T-helper 17 cell (primary cell): ENCODE measurements around the gene USP17L11. TPM values are rescaled to one million over a fixed set of nuclear protein-coding genes. Genes with fewer than 3 reads are reported as not detected.
A peak's percentile ranks its signal among the peaks of the same experiment; 100 is the strongest.
"Not testable (repeated sequence)": the region's sequence is repeated elsewhere in the genome, so short reads cannot be mapped to it uniquely, and the experiment has no call there.

ENCODE experiments used
- ATAC-seq: fragments of 150-1000 bp; cut with Tn5 transposase; 2 replicates; pipeline ENCODE4 v1.10.0; 2021; ENCODE audit warnings: mild to moderate bottlenecking, moderate library complexity
- DNase-seq, 3 donors: peaks; one replicate each; pipeline versions ENCODE4 v3.0.0 to v3.0.0-alpha.2; 2020 to 2021
- H3K9me3 ChIP-seq: one replicate; pipeline ENCODE4 v1.7.0; 2013; ENCODE audit warnings: low read length, mild to moderate bottlenecking; ENCODE audit not compliant: control insufficient read depth, poor library complexity, severe bottlenecking
- H3K27ac Mint-ChIP-seq: one replicate; pipeline ENCODE4 v1.8.0; 2022; ENCODE audit warnings: mild to moderate bottlenecking, moderate library complexity, mixed read lengths
- H3K27me3 Mint-ChIP-seq: one replicate; pipeline ENCODE4 v1.8.0; 2022; ENCODE audit warnings: mixed read lengths
- H3K36me3 Mint-ChIP-seq: one replicate; pipeline ENCODE4 v1.8.0; 2022; ENCODE audit warnings: low read depth, mixed read lengths
- H3K4me1 Mint-ChIP-seq: one replicate; pipeline ENCODE4 v1.8.0; 2022; ENCODE audit warnings: mild to moderate bottlenecking, mixed read lengths
- H3K4me3 Mint-ChIP-seq: one replicate; pipeline ENCODE4 v1.8.0; 2022; ENCODE audit warnings: mild to moderate bottlenecking, moderate library complexity, mixed read lengths
- total RNA-seq, 4 donors: library from RNA in 2 of 4; stranded (reverse) in 2 of 4; gene quantifications; one replicate each; pipeline ENCODE4 v1.2.3 and lab custom pipeline; 2022 to 2026

The USP17L11 gene
- total RNA-seq (not detected), total RNA-seq (lab: John Stamatoyannopoulos, UW) (0 reads per million in 2 donors)

DNA sequence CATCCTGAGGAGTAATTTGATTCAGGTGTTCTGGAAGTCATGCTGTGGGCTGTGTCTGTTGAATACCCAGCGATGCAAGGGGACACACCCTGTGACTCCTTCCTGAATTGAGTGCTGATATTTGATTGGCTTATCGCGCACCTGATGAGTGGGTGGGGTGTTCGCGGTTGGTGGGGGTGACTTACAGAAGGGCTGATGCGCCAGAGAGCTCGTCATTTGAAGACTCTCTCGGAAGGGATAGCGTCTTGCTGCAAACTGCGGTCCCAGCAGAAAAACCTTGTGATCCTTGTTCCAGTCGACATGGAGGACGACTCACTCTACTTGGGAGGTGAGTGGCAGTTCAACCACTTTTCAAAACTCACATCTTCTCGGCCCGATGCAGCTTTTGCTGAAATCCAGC is at the start of gene USP17L11:
USP17L11 (plus strand) TSS at position 301 of the 400 bp plus-strand sequence; CDS start at position 301, 0 bp downstream.
- not testable (repeated sequence) for ATAC-seq, H3K27me3 Mint-ChIP-seq, H3K9me3 ChIP-seq, H3K4me1 Mint-ChIP-seq, H3K4me3 Mint-ChIP-seq, H3K27ac Mint-ChIP-seq, H3K36me3 Mint-ChIP-seq, DNase-seq

GRCh38 chr4:9165990-9166389 is 49.2 kb upstream of the USP17L11 start:
- ATAC-seq, DNase-seq, H3K36me3 Mint-ChIP-seq, H3K4me3 Mint-ChIP-seq, H3K27me3 Mint-ChIP-seq, H3K27ac Mint-ChIP-seq, H3K9me3 ChIP-seq, H3K4me1 Mint-ChIP-seq: not testable (repeated sequence)

DNA sequence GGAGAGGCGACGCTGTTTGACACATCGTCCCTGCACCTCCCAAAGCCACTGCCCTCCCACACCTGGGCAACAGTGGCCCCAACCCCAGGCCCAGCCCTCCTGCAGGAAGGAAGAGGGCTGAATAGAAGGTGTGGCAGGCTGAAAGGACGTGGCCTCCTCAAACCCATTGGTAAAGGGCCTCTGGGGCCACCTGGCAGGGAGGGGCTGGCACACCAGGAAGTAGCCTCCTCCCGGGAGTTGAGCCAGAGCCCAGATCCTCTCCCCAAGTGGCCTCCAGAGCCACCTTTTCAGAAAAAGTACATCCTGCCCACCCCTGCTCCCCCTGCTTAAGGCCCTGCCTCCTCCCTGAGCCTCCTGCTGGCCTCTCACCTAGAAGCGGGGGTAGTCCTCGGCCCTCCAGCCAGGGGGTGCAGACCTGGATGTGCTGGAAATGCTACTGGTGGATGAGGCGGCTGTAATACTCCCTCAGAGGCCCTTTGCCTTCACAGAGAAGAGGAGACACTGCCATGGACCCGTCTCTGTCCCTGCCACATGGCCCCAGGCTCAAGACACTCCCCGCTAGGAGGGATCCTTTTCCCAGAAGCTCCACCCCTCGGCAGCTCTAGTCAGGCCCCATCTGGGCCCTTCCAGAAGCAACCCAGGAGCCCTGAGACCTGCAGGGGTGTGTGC is 45.3 kb upstream of the USP17L11 start, which contains the start of gene FAM90A26:
FAM90A26 (plus strand) TSS at position 619 of the 669 bp plus-strand sequence. CDS start 2,764 bp downstream, outside the sequence.
- not testable (repeated sequence) for H3K27ac Mint-ChIP-seq

DNA sequence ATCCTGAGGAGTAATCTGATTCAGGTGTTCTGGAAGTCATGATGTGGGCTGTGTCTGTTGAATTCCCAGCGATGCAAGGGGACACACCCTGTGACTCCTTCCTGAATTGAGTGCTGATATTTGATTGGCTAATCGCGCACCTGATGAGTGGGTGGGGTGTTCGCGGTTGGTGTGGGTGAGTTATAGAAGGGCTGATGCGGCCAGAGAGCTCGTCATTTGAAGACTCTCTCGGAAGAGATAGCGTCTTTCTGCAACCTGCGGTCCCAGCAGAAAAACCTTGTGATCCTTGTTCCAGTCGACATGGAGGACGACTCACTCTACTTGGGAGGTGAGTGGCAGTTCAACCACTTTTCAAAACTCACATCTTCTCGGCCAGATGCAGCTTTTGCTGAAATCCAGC is 4.8 kb upstream of the USP17L11 start, which contains the start of gene USP17L10:
USP17L10 (plus strand) TSS at position 301 of the 400 bp plus-strand sequence; CDS start at position 301, 0 bp downstream.
- not testable (repeated sequence) for H3K4me3 Mint-ChIP-seq, ATAC-seq, DNase-seq, H3K27me3 Mint-ChIP-seq, H3K36me3 Mint-ChIP-seq, H3K9me3 ChIP-seq, H3K27ac Mint-ChIP-seq, H3K4me1 Mint-ChIP-seq

More for the DNA sequence above, 45.3 kb upstream of the USP17L11 start, which contains the start of gene FAM90A26:
- not testable (repeated sequence) for H3K4me1 Mint-ChIP-seq, ATAC-seq, H3K27me3 Mint-ChIP-seq, H3K36me3 Mint-ChIP-seq, H3K4me3 Mint-ChIP-seq, DNase-seq, H3K9me3 ChIP-seq

DNA sequence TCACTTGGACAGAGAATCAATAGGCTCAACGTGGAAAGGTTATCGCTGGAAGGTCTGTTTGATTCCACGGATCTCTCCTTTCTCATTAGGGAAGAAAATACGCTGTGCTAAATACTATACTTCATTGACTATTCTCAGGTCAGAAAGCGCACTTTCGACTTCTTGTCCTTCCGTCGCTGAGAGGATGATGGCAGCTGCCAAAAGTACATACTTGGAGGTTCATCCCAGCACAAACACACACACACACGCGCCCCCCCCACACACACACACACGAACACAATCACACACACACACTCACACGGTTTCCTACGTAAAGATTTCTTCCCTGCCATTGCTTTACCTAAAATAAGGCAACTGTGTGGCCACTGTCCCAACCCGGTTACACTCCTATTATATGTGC is 504 bp upstream of the USP17L11 start:
- peak in 1 of 3 donors; percentile 3 for DNase-seq

DNA sequence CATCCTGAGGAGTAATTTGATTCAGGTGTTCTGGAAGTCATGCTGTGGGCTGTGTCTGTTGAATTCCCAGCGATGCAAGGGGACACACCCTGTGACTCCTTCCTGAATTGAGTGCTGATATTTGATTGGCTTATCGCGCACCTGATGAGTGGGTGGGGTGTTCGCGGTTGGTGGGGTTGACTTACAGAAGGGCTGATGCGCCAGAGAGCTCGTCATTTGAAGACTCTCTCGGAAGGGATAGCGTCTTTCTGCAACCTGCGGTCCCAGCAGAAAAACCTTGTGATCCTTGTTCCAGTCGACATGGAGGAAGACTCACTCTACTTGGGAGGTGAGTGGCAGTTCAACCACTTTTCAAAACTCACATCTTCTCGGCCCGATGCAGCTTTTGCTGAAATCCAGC is 4.6 kb downstream of the USP17L11 start, which contains the start of gene USP17L12:
USP17L12 (plus strand) TSS at position 301 of the 400 bp plus-strand sequence; CDS start at position 301, 0 bp downstream.
- not testable (repeated sequence) for H3K27ac Mint-ChIP-seq, ATAC-seq, H3K27me3 Mint-ChIP-seq, H3K9me3 ChIP-seq, H3K4me1 Mint-ChIP-seq, H3K36me3 Mint-ChIP-seq, H3K4me3 Mint-ChIP-seq, DNase-seq

More for the DNA sequence above, 504 bp upstream of the USP17L11 start:
- not testable (repeated sequence) for H3K4me3 Mint-ChIP-seq, H3K4me1 Mint-ChIP-seq, H3K27me3 Mint-ChIP-seq, H3K36me3 Mint-ChIP-seq, H3K27ac Mint-ChIP-seq, H3K9me3 ChIP-seq, ATAC-seq

DNA sequence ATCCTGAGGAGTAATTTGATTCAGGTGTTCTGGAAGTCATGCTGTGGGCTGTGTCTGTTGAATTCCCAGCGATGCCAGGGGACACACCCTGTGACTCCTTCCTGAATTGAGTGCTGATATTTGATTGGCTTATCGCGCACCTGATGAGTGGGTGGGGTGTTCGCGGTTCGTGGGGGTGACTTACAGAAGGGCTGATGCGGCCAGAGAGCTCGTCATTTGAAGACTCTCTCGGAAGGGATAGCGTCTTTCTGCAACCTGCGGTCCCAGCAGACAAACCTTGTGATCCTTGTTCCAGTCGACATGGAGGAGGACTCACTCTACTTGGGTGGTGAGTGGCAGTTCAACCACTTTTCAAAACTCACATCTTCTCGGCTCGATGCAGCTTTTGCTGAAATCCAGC is 9.4 kb downstream of the USP17L11 start, which contains the start of gene USP17L13:
USP17L13 (plus strand) TSS at position 301 of the 400 bp plus-strand sequence; CDS start at position 301, 0 bp downstream.
- not testable (repeated sequence) for H3K4me1 Mint-ChIP-seq, ATAC-seq, H3K9me3 ChIP-seq, H3K36me3 Mint-ChIP-seq, DNase-seq, H3K27me3 Mint-ChIP-seq, H3K4me3 Mint-ChIP-seq, H3K27ac Mint-ChIP-seq

GRCh38 chr4:9230249-9230648 is 15.0 kb downstream of the USP17L11 start:
- H3K27me3 Mint-ChIP-seq, H3K9me3 ChIP-seq, H3K36me3 Mint-ChIP-seq, H3K4me3 Mint-ChIP-seq, H3K4me1 Mint-ChIP-seq, ATAC-seq, H3K27ac Mint-ChIP-seq: not testable (repeated sequence)
- DNase-seq, result peak in 1 of 3 donors; percentile 2

DNA sequence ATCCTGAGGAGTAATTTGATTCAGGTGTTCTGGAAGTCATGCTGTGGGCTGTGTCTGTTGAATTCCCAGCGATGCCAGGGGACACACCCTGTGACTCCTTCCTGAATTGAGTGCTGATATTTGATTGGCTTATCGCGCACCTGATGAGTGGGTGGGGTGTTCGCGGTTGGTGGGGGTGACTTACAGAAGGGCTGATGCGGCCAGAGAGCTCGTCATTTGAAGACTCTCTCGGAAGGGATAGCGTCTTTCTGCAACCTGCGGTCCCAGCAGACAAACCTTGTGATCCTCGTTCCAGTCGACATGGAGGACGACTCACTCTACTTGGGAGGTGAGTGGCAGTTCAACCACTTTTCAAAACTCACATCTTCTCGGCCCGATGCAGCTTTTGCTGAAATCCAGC is 18.9 kb downstream of the USP17L11 start, which contains the start of gene USP17L15:
USP17L15 (plus strand) TSS at position 301 of the 400 bp plus-strand sequence; CDS start at position 301, 0 bp downstream.
- not testable (repeated sequence) for H3K27me3 Mint-ChIP-seq, H3K4me1 Mint-ChIP-seq, ATAC-seq, DNase-seq, H3K4me3 Mint-ChIP-seq, H3K27ac Mint-ChIP-seq, H3K36me3 Mint-ChIP-seq, H3K9me3 ChIP-seq

GRCh38 chr4:9238461-9238860 is 23.3 kb downstream of the USP17L11 start:
- not testable (repeated sequence) for H3K9me3 ChIP-seq, H3K4me3 Mint-ChIP-seq, ATAC-seq, H3K27me3 Mint-ChIP-seq, DNase-seq, H3K27ac Mint-ChIP-seq, H3K36me3 Mint-ChIP-seq, H3K4me1 Mint-ChIP-seq

- not testable (repeated sequence) for H3K9me3 ChIP-seq, DNase-seq, H3K27me3 Mint-ChIP-seq, ATAC-seq, H3K4me3 Mint-ChIP-seq, H3K27ac Mint-ChIP-seq, H3K36me3 Mint-ChIP-seq, H3K4me1 Mint-ChIP-seq
Observed at GRCh38 chr4:9243579-9243978, 28.4 kb downstream of the USP17L11 start, which contains the start of gene USP17L17. USP17L17 (plus strand) TSS chr4:9243879; CDS start chr4:9243879, 0 bp downstream.

DNA sequence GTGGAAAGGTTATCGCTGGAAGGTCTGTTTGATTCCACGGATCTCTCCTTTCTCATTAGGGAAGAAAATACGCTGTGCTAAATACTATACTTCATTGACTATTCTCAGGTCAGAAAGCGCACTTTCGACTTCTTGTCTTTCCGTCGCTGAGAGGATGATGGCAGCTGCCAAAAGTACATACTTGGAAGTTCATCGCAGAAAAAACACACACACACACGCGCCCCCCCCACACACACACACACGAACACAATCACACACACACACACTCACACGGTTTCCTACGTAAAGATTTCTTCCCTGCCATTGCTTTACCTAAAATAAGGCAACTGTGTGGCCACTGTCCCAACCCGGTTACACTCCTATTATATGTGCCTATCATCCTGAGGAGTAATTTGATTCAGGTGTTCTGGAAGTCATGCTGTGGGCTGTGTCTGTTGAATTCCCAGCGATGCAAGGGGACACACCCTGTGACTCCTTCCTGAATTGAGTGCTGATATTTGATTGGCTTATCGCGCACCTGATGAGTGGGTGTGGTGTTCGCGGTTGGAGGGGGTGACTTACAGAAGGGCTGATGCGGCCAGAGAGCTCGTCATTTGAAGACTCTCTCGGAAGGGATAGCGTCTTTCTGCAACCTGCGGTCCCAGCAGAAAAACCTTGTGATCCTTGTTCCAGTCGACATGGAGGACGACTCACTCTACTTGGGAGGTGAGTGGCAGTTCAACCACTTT is 32.9 kb downstream of the USP17L11 start, which contains the start of gene USP17L18:
USP17L18 (plus strand) TSS at position 678 of the 728 bp plus-strand sequence; CDS start at position 678, 0 bp downstream.
- H3K36me3 Mint-ChIP-seq, H3K4me3 Mint-ChIP-seq, H3K27ac Mint-ChIP-seq, H3K9me3 ChIP-seq, H3K27me3 Mint-ChIP-seq, ATAC-seq, H3K4me1 Mint-ChIP-seq: not testable (repeated sequence)
- DNase-seq, result peak in 1 of 3 donors; percentile 3

DNA sequence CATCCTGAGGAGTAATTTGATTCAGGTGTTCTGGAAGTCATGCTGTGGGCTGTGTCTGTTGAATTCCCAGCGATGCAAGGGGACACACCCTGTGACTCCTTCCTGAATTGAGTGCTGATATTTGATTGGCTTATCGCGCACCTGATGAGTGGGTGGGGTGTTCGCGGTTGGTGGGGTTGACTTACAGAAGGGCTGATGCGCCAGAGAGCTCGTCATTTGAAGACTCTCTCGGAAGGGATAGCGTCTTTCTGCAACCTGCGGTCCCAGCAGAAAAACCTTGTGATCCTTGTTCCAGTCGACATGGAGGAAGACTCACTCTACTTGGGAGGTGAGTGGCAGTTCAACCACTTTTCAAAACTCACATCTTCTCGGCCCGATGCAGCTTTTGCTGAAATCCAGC is 37.9 kb downstream of the USP17L11 start, which contains the start of gene USP17L19:
USP17L19 (plus strand) TSS at position 301 of the 400 bp plus-strand sequence; CDS start at position 301, 0 bp downstream.
- H3K4me1 Mint-ChIP-seq, H3K27ac Mint-ChIP-seq, H3K27me3 Mint-ChIP-seq, H3K4me3 Mint-ChIP-seq, DNase-seq, H3K36me3 Mint-ChIP-seq, ATAC-seq, H3K9me3 ChIP-seq: not testable (repeated sequence)
